Islet precursor cell (in vitro differentiated cells): ENCODE results near the gene PTGIR.

ENCODE experiments used
- DNase-seq: peaks from one replicate; pipeline ENCODE4 v3.0.0-alpha.2; 2018

Gene PTGIR

DNA sequence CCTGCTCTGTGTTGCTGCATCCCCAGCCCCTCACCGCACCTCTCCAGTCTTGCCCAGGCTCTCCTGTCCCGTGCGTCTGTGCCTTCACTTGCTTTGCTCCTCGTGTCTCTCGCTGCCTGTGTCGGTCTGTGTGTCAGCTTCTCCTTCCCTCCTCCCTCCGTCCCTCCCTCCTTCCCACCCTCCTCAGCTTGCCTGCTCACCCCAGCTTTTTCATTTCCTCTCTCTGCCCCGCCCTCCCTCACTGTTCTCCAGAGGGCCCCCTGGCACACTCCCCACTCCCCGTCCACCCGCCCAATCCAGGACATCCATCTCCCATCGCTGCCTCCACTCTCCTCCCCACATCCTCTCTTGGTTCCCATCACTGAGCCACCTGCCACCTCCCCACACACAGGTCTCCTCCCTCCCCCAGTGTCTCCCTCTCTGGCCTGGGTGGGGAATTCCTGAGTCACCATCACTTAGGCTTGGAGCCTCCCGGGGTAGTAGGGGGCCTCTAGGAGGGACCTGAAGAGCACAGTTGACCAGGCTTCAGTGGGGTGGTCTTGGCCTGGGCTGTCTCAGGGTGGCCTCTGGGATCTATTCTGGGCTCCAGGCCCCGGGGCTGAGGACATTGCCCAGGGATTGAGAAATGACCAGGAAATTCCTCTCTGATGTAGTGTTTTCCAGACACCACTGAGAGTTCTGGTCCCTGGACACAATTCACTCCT lies at the start of gene PTGIR:
Gene PTGIR, minus strand, starts transcription at position 132 of the 704 bp plus-strand sequence. CDS start 864 bp downstream, outside the sequence.
- peak; percentile 74 for DNase-seq

GRCh38 chr19:46670813-46671212 lies 45.9 kb upstream of the PTGIR start:
- no peak for DNase-seq

DNA sequence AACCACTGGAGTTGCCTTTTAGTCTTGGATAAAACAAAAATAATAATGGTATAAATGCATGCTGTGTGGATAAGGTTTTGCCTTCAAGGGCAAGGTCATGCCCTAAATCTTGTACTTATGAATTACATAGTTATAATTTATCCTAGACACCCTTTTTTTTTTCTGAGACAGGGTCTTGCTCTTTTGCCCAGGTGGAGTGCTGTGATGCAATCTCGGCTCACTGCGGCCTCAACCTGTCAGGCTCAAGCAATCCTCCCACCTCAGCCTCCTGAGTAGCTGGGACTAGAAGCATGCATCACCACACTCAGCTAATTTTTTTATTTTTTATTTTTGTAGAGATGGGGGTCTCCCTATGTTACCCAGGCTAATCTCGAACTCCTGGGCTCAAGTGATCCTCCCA lies 43.8 kb upstream of the PTGIR start:
- no peak for DNase-seq

DNA sequence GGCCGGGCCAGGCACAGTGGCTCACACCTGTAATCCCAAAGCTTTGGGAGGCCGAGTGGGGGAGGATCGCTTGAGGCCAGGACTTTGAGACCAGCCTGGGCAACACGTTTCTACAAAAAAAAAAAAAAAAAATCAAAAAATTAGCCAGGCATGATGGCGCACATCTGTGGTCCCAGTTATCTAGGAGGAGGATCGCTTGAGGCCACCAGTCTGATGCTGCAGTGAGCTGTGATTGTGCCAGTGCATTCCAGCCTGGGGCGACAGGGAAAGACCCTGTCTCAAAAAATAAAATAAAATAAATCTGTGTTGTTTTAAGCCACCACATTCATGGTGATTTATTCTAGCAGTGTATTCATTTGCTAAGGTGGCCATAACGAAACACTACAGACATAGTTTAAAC lies 40.2 kb upstream of the PTGIR start:
- no peak for DNase-seq

DNA sequence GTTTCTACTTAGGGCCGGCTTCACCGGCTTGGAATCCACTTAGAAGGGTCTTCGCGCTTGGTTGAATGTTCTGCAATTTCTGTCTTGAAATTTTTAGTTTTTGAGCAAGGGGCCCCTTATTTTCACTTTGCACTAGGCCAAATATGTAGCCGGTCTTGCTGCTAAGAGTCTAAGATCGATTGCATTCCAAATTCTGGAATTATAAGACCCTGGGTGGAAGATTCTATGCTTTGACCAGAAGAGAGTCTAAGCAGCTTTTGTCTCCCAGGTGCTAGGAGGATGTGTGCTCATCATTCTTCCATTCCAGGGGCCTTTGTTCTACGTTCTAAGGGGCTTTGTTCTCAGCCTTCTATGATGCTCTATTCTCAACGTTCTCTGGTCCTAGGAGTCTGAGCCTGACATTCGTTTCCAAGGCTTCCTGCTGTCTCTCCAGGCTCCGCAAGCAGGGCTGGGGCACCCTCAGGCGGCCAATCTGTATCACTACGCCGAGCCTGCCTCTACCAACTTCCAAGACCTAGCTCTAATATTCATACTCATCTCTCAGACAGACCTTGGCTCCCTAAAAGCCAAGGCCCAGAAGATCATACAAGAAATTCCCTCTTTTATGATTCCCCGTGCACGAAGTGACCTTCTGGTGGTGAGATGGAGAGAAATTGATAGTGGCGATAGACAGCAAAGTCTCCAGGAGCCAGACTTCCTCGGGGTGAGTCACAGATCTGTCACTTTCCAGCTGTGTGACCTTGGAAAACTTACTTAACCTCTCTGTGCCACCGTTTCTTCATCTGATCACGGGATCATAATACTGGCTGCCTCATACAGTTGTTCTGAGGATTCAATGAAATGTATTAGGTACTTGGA lies 37.1 kb upstream of the PTGIR start:
- DNase-seq, result peak; percentile 93

DNA sequence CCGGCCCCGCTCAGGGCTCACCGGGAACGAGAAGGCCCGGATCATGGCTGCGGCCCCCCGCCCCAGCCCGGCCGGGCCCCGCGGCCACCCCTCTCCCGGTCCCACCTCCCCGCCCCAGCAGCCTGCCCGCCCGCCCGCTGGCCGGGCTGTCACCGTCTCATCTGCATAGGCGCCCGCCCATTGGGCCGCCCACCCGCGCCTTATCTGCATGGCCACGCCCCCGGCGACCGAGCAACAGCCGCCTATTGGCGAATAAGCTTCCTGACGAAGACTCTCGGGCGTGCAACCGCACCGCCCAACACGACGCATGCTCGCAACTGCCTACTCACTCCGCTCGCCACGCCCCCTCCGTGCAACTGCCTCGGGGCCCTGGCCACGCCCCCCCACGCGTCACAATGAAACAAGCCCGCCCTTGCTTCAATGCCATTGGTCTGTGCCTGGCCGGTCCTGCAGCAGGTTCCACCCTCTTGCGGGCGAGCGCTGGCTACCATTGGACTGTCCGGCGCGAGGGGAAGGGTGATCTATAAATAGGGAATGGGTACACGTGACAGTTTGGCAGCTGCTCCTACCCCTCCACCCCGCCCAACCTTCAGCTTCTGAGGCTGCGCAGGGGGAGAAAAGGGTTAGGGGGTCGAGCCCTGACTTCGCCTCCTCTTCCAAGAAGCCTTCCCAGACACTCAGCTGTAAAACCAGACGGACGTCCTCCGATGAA lies 36.3 kb upstream of the PTGIR start, which contains the start of gene DACT3:
Gene DACT3, minus strand, starts transcription at position 163 of the 712 bp plus-strand sequence. Its CDS starts 118 bp downstream, at position 45.
- DNase-seq, result peak; percentile 100

DNA sequence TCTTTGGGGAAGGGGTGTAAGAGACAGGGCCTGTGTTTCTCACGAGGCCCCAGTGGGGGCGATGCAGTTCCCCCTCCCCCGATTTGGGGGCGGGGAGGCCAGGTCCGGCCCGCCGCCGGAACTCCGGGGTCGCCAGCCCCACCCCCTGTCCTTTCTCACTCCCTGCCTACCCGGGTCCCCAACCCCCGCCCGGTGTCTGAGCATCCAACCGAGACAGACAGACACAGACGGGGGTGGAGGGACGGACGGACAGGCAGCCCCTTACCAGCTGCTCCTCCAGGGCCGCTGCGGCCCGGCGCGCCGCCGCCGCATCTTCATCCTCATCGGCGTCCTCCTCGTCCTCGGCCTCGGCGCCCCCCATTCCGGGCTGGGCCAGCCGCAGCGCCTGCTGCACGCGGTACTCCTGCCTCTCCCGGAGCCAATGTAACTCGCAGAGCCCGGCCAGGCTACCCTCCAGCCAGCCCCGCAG lies 35.7 kb upstream of the PTGIR start:
- DNase-seq, result no peak

- DNase-seq, result peak; percentile 75
Measured at GRCh38 chr19:46660008-46660517, 35.2 kb upstream of the PTGIR start.

GRCh38 chr19:46659151-46660007 lies 34.5 kb upstream of the PTGIR start:
- DNase-seq, result peak; percentile 82

GRCh38 chr19:46656541-46656940 lies 31.7 kb upstream of the PTGIR start:
- DNase-seq, result no peak

- peak; percentile 76 for DNase-seq
Measured at GRCh38 chr19:46654621-46655152, 29.8 kb upstream of the PTGIR start.

GRCh38 chr19:46650445-46650844 lies 25.6 kb upstream of the PTGIR start:
- no peak for DNase-seq

GRCh38 chr19:46648961-46649960 lies 24.4 kb upstream of the PTGIR start:
- no peak for DNase-seq

DNA sequence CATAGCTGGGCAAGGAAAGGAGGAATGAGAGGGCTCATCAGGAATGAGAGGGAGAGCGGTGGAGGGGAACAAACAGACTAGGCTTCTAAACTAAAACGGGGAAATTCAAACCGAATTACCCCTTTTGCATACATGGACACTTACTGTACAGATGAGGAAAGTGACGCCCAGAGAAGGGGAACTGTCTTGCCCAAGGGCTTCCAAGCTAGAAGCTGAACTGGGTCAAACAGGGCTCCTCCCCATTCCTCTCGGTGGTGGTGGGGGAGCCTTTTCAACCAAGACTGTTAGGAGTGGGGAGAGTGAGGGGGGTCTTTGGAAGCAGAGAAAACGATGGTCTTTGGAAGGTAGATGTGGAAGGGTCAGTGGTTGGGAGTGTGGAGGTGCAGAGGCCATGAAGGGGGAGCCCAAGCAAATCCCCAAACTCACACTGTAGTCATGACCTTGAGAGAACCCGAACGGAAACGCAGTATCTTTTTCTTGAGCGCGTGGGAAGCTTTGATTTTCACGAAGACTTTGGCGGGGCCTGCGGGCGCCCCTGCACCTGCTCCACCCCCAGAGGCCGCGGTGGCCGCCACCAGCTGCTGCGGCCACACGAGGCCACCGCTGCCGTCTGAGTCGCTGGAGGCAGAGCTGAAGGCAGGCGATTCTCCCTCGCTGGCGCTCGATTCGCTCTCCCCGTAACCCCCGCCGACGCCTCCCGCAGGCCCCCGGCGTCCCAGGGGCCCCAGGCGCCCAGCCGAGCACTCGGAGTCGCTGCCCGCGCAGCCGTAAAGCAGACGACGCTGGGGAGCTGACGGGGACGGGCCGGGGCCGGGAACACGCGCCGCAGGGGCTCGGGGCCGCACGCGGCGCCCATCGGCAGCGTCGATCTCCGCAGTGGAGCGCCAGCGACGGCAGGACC lies 23.4 kb upstream of the PTGIR start:
- no peak for DNase-seq

DNA sequence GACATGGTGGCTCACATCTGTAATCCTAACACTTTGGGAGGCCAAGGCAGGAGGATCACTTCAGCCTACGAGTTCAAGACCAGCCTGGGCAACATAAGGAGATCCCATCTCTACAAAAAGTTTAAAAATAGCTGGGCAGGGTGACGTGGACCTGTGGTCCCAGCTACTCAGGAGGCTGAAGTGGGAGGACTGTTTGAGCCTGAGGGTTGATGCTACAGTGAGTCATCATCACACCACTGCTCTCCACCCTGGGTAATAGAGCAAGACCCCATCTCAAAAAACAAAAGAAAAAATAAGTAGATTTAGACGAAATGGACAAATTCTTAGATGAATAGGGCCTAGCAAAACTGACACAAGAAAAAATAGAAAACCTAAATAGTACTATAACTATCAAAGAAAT lies 21.5 kb upstream of the PTGIR start:
- no peak for DNase-seq

DNA sequence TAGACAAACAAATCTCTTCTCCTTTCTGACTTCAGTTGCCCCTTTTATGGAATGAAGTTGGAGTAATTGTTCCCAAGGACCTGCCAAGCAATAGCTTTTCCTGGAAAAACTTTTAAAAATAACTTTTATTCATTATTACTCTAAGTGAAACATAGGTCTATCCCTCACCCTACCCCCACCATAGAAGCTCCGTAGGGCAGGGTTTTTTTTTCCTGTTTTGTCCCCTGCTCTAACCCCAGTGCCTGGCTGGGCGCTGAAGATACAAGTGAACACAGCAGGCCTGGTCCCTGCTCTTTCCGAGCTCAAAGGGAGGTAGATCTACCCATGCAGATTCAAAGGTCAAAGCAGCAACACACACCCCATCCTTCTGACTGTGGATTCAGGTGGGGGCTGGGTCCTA lies 19.8 kb upstream of the PTGIR start:
- no peak for DNase-seq

DNA sequence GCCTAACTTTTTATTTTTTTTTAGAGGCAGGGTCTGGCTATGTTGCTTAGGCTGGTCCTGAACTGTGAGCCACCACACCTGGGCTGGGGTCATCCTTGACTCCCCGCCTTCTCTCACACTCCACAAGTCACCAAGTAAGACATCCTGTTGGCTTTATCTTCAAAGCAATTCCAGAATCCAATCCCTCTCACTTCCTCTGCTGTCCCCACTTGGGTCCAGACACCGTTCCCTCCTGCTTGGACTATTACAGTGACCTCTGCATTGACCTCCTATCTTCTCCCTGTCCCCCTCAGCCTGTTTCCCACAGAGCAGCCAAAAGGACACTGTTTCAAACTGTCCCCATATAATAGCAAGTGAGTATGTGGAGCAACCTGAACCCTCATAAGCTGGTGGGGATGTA lies 15.8 kb upstream of the PTGIR start:
- no peak for DNase-seq

- DNase-seq, result peak; percentile 88
Measured at GRCh38 chr19:46639358-46640182, 14.7 kb upstream of the PTGIR start.
